DMS153 (cell line): ENCODE results near the gene KDR.

Experiments used
- DNase-seq: peaks from one replicate; lab custom pipeline; 2025; lab: John Stamatoyannopoulos, UW

KDR gene

GRCh38 chr4:55123791-55124190 is 1.6 kb downstream of the KDR start:
- DNase-seq = no peak

- DNase-seq = peak; percentile 38
Measured at GRCh38 chr4:55122235-55122634, 3.2 kb downstream of the KDR start.

GRCh38 chr4:55121246-55121645 is 4.1 kb downstream of the KDR start:
- peak; percentile 15 for DNase-seq

- no peak for DNase-seq
Measured at GRCh38 chr4:55118397-55118796, 7.0 kb downstream of the KDR start.

GRCh38 chr4:55117511-55117910 is 7.9 kb downstream of the KDR start:
- no peak for DNase-seq

GRCh38 chr4:55116450-55116849 is 8.9 kb downstream of the KDR start:
- DNase-seq = no peak

- no peak for DNase-seq
Measured at GRCh38 chr4:55111601-55112000, 13.8 kb downstream of the KDR start.

- DNase-seq = no peak
Measured at GRCh38 chr4:55110131-55110530, 15.3 kb downstream of the KDR start.

- DNase-seq = no peak
Measured at GRCh38 chr4:55107054-55107453, 18.3 kb downstream of the KDR start.

- no peak for DNase-seq
Measured at GRCh38 chr4:55103224-55103623, 22.2 kb downstream of the KDR start.

GRCh38 chr4:55099816-55100215 is 25.6 kb downstream of the KDR start:
- DNase-seq = no peak

GRCh38 chr4:55098456-55099204 is 26.8 kb downstream of the KDR start:
- no peak for DNase-seq

- DNase-seq = no peak
Measured at GRCh38 chr4:55096619-55097018, 28.8 kb downstream of the KDR start.

GRCh38 chr4:55096045-55096444 is 29.4 kb downstream of the KDR start:
- no peak for DNase-seq

GRCh38 chr4:55092504-55092903 is 32.9 kb downstream of the KDR start:
- DNase-seq = no peak

- DNase-seq = no peak
Measured at GRCh38 chr4:55089916-55090315, 35.5 kb downstream of the KDR start.

- DNase-seq = no peak
Measured at GRCh38 chr4:55087913-55088260, 37.5 kb downstream of the KDR start.

- no peak for DNase-seq
Measured at GRCh38 chr4:55087009-55087912, 38.1 kb downstream of the KDR start.

GRCh38 chr4:55086578-55086977 is 38.8 kb downstream of the KDR start:
- DNase-seq = no peak

GRCh38 chr4:55083735-55084134 is 41.7 kb downstream of the KDR start:
- no peak for DNase-seq

- no peak for DNase-seq
Measured at GRCh38 chr4:55082756-55083155, 42.6 kb downstream of the KDR start.

- DNase-seq = no peak
Measured at GRCh38 chr4:55080174-55080865, 45.1 kb downstream of the KDR start.
